Measurements from ENCODE around the gene IGSF22. TPM values are rescaled to one million over a fixed set of nuclear protein-coding genes. Genes with fewer than 3 reads are reported as not detected.

Gene IGSF22
- polyA plus RNA-seq, 1 of the 3 experiments (the other 2 are of a cell fraction), result 0.02 TPM

DNA sequence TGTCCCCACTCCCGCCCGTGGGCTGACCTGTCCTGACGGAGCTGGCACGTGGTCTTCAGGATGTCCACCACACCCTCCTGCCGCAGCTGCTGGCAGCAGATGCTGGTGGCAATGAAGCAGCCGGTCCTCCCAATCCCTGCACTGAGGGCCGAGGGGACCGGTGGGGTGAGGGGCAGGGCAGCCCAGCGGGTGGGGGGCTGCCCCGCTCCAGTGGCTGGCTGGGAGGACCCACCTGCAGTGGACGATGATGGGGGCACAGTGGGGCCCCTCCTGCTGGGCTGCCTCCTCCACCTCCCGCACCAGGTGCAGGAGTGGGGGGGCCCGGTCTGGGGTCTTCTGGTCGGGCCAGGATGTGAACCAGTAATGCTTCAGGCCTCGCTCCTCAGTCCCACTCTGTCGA, 3.4 kb upstream of the IGSF22 start:
- H3K9me2 ChIP-seq, result no peaks in the 10 kb centered on the region
- no peak for DNase-seq
- H3K9me3 ChIP-seq, result no peaks in the 10 kb centered on the region
- 83% methylated on average over 8 of the region's 16 CpGs for WGBS (ENCODE audit: low lambda C conversion rate)
- no peak overlapping the region for H2AFZ ChIP-seq (ENCODE audit: low read depth)
- no peaks in the 10 kb centered on the region for H3K79me2 ChIP-seq (ENCODE audit: insufficient read depth)
- POLR2A ChIA-PET, result no interaction called here
- no peaks in the 10 kb centered on the region; a peak in 1 of 4 replicates for H3K4me1 ChIP-seq (ENCODE audit: control insufficient read depth in 1 of 2, insufficient read depth in 2 of 2, low read depth in 1 of 2, low read length in 1 of 2)
- no peak overlapping the region for H3K4me2 ChIP-seq
- H3K27ac ChIP-seq (ENCODE audit: low read depth in 2 of 2, low read length in 1 of 2), result no peak overlapping the region
- CTCF ChIA-PET, result interaction anchor here (1.8 to 7.2 kb wide), 4 partner anchors 7 to 614 kb away, joined by 5 to 103 read pairs (median 36); no protein-coding TSS in a partner anchor
- H3K36me3 ChIP-seq (replicated peaks in 1 of 2; ENCODE audit: control insufficient read depth in 1 of 2, insufficient read depth in 2 of 2, low read length in 1 of 2), result no peaks in the 10 kb centered on the region
- H4K20me1 ChIP-seq (ENCODE audit: insufficient read depth), result no peaks in the 10 kb centered on the region
- H3F3A ChIP-seq (replicated peaks; ENCODE audit: insufficient read depth), result no peaks in the 10 kb centered on the region
- H3K27me3 ChIP-seq (ENCODE audit: insufficient read depth), result no peaks in the 10 kb centered on the region
- TF ChIP-seq, protein P1, sequence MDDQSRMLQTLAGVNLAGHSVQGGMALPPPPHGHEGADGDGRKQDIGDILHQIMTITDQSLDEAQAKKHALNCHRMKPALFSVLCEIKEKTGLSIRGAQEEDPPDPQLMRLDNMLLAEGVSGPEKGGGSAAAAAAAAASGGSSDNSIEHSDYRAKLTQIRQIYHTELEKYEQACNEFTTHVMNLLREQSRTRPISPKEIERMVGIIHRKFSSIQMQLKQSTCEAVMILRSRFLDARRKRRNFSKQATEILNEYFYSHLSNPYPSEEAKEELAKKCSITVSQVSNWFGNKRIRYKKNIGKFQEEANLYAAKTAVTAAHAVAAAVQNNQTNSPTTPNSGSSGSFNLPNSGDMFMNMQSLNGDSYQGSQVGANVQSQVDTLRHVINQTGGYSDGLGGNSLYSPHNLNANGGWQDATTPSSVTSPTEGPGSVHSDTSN (IDR thresholded peaks at IDR 0.05), result no peak
- TF ChIP-seq, protein P2, sequence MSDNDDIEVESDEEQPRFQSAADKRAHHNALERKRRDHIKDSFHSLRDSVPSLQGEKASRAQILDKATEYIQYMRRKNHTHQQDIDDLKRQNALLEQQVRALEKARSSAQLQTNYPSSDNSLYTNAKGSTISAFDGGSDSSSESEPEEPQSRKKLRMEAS (IDR thresholded peaks at IDR 0.05; ENCODE audit: low read depth), result no peak
- TF ChIP-seq MEF2A (IDR thresholded peaks at IDR 0.05; ENCODE audit: borderline replicate concordance, low read depth), result no peak
- TF ChIP-seq, protein P3, sequence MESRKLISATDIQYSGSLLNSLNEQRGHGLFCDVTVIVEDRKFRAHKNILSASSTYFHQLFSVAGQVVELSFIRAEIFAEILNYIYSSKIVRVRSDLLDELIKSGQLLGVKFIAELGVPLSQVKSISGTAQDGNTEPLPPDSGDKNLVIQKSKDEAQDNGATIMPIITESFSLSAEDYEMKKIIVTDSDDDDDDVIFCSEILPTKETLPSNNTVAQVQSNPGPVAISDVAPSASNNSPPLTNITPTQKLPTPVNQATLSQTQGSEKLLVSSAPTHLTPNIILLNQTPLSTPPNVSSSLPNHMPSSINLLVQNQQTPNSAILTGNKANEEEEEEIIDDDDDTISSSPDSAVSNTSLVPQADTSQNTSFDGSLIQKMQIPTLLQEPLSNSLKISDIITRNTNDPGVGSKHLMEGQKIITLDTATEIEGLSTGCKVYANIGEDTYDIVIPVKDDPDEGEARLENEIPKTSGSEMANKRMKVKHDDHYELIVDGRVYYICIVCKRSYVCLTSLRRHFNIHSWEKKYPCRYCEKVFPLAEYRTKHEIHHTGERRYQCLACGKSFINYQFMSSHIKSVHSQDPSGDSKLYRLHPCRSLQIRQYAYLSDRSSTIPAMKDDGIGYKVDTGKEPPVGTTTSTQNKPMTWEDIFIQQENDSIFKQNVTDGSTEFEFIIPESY (IDR thresholded peaks at IDR 0.05; ENCODE audit: borderline replicate concordance, low read depth), result no peak
- no peak for TF ChIP-seq TCF12 (IDR thresholded peaks at IDR 0.05)
- TF ChIP-seq SMC3 (IDR thresholded peaks at IDR 0.05; ENCODE audit: low read depth, low read length), result no peak
- TF ChIP-seq GABPA (IDR thresholded peaks at IDR 0.05; ENCODE audit: low read depth), result no peak
- TF ChIP-seq, protein P4, sequence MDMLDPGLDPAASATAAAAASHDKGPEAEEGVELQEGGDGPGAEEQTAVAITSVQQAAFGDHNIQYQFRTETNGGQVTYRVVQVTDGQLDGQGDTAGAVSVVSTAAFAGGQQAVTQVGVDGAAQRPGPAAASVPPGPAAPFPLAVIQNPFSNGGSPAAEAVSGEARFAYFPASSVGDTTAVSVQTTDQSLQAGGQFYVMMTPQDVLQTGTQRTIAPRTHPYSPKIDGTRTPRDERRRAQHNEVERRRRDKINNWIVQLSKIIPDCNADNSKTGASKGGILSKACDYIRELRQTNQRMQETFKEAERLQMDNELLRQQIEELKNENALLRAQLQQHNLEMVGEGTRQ (IDR thresholded peaks at IDR 0.05; ENCODE audit: borderline replicate concordance, low read depth, low read length), result no peak
- TF ChIP-seq, protein P5, sequence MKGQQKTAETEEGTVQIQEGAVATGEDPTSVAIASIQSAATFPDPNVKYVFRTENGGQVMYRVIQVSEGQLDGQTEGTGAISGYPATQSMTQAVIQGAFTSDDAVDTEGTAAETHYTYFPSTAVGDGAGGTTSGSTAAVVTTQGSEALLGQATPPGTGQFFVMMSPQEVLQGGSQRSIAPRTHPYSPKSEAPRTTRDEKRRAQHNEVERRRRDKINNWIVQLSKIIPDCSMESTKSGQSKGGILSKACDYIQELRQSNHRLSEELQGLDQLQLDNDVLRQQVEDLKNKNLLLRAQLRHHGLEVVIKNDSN (IDR thresholded peaks at IDR 0.05; ENCODE audit: borderline replicate concordance, low read depth), result no peak
- H3K4me3 ChIP-seq (ENCODE audit: low read depth in 2 of 2, low read length in 1 of 2), result no peak overlapping the region
- no peak overlapping the region for H3K9ac ChIP-seq

DNA sequence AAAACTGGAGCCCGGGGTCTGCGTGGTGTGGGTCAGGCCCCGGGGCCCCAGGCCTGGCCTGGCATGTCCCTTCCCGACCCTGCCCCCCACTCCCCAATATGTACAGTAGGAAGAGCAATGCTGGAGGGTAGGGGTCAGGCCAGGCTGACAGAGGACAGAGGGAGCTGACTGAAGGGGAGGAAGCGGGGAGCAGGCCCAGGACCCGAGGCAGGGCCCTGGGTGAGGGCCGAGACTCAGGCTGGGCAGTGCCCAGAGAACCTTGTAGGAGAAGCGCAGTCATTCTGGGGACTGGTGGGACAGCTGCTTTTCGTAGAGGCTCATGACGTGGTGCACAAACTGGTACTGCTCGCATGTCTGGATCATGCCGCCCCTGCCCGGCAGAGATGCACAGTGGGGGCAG, 2.7 kb upstream of the IGSF22 start:
- H3K9ac ChIP-seq, result no peak overlapping the region
- CTCF ChIA-PET, result interaction anchor here (0.7 to 6.3 kb wide), 10 partner anchors 12 to 614 kb away, joined by 3 to 103 read pairs (median 4); partner anchors contain the start of gene TMEM86A
- no peak overlapping the region for H3K4me2 ChIP-seq
- TF ChIP-seq, protein P4 (IDR thresholded peaks at IDR 0.05; ENCODE audit: borderline replicate concordance, low read depth, low read length), result no peak
- no peak for TF ChIP-seq CHD2 (IDR thresholded peaks at IDR 0.05; ENCODE audit: low read length, partially characterized antibody)
- no peak for DNase-seq
- no peaks in the 10 kb centered on the region for H4K20me1 ChIP-seq (ENCODE audit: insufficient read depth)
- H3K79me2 ChIP-seq (ENCODE audit: insufficient read depth), result no peaks in the 10 kb centered on the region
- H2AFZ ChIP-seq (ENCODE audit: low read depth), result no peak overlapping the region
- no peak overlapping the region for H3K27ac ChIP-seq (ENCODE audit: low read depth in 2 of 2, low read length in 1 of 2)
- H3K4me1 ChIP-seq (ENCODE audit: control insufficient read depth in 1 of 2, insufficient read depth in 2 of 2, low read depth in 1 of 2, low read length in 1 of 2), result no peaks in the 10 kb centered on the region; a peak in 1 of 4 replicates
- POLR2A ChIA-PET, result no interaction called here
- no peaks in the 10 kb centered on the region for H3K27me3 ChIP-seq (ENCODE audit: insufficient read depth)
- H3K9me2 ChIP-seq, result no peaks in the 10 kb centered on the region
- no peak overlapping the region for H3K4me3 ChIP-seq (ENCODE audit: low read depth in 2 of 2, low read length in 1 of 2)
- no peaks in the 10 kb centered on the region for H3K36me3 ChIP-seq (replicated peaks in 1 of 2; ENCODE audit: control insufficient read depth in 1 of 2, insufficient read depth in 2 of 2, low read length in 1 of 2)
- no peaks in the 10 kb centered on the region for H3F3A ChIP-seq (replicated peaks; ENCODE audit: insufficient read depth)
- no peaks in the 10 kb centered on the region for H3K9me3 ChIP-seq
- 70% methylated on average over 10 of the region's 13 CpGs for WGBS (ENCODE audit: low lambda C conversion rate)
